Measurements from ENCODE around the gene PLEKHB2.
"Not testable (repeated sequence)": the region's sequence is repeated elsewhere in the genome, so short reads cannot be mapped to it uniquely, and the experiment has no call there.

PLEKHB2 gene

DNA sequence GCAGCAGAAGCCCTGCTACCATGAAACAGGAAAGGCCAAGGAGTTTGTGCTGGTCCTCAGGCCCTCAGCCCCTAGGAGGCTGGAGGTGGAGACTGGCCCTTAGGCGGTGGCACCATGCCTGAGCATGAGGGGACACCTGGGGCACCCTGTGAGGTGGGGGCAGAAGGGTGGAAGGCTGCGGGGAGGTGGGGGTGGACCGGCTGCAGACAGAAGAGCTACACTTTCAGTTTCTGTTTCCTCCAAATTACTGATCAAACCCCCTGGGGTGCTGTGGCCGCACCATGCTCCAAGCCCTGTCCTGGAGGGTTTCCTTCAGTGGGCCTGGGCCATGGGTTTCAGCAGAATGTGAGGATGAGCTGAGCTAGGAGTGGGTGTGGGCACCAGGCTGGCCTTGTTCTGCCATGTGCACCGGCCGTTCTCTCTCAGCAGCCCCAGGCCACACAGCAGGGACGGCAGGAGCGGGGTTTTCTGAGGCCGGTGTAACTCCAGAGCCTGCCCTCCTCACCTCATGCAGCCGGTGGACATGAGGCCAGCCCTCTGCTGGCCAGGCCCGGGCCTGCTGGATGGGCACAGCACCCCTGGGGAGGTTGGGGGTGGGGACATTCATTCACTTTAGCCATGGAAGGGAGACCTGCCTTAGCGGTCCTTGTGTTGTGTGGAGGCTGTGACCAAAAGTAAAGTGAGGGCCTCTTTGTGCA lies 51.5 kb downstream of the PLEKHB2 start:
- TF ChIP-seq, protein P1, sequence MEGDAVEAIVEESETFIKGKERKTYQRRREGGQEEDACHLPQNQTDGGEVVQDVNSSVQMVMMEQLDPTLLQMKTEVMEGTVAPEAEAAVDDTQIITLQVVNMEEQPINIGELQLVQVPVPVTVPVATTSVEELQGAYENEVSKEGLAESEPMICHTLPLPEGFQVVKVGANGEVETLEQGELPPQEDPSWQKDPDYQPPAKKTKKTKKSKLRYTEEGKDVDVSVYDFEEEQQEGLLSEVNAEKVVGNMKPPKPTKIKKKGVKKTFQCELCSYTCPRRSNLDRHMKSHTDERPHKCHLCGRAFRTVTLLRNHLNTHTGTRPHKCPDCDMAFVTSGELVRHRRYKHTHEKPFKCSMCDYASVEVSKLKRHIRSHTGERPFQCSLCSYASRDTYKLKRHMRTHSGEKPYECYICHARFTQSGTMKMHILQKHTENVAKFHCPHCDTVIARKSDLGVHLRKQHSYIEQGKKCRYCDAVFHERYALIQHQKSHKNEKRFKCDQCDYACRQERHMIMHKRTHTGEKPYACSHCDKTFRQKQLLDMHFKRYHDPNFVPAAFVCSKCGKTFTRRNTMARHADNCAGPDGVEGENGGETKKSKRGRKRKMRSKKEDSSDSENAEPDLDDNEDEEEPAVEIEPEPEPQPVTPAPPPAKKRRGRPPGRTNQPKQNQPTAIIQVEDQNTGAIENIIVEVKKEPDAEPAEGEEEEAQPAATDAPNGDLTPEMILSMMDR (conservative IDR thresholded peaks at IDR 0.05), result no peak; the same call in 1 of the 2 replicates
- H3K27ac ChIP-seq, result no peak overlapping the region

DNA sequence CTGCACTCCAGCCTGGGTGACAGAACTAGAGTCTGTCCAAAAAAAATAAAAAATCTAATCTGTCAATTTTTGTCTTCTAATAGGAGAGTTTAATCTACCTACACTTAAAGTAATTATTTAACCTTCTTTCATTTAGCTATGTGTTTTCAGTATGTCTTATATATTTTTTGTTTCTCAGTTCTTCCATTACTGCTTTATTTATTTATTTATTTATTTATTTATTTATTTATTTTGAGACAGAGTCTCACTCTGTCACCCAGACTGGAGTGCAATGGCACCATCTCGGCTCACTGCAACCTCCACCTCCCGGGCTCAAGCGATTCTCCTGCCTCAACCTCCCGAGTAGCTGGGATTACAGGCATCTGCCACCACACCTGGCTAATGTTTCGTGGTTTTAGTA lies 60.4 kb downstream of the PLEKHB2 start:
- H3K27ac ChIP-seq, result not testable (repeated sequence)

DNA sequence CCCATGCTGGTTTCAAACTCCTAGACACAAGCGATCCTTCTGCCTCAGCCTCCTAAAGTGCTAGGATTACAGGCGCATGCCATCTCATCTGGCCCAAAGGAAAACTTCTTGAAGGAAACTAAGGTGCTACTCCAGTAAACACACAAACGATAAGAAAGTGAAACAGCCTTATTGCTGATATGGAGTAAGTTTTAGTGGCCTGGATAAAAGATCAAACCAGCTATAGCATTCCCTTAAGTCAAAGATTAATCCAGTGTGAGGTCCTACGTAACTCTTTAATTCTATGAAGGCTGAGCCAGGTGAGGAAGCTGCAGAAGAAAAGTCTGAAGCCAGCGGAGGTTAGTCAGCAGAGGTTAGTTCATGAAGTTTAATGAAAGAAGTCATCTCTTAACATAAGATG lies 63.4 kb downstream of the PLEKHB2 start:
- H3K27ac ChIP-seq, result no peak overlapping the region
- TF ChIP-seq, protein P1 (conservative IDR thresholded peaks at IDR 0.05), result no peak

DNA sequence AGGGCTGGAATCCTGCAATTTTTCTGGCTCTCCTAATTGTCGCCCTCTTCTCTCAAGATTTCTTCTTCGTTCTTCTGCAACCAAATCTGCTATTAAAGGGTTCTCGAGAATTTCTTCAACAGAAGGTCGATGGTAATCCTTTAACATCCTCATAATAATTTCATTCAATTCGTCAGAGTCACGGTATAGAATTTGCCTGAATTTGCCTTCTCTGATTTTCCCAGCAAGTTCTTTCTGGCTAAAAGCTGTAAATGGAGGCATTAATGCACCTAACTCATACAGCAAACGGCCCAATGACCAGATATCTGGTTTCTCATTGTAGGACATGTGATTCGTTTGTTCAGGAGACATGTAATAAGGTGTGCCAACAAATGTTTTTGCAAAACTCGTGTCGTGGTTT lies 72.9 kb downstream of the PLEKHB2 start:
- not testable (repeated sequence) for H3K27ac ChIP-seq

DNA sequence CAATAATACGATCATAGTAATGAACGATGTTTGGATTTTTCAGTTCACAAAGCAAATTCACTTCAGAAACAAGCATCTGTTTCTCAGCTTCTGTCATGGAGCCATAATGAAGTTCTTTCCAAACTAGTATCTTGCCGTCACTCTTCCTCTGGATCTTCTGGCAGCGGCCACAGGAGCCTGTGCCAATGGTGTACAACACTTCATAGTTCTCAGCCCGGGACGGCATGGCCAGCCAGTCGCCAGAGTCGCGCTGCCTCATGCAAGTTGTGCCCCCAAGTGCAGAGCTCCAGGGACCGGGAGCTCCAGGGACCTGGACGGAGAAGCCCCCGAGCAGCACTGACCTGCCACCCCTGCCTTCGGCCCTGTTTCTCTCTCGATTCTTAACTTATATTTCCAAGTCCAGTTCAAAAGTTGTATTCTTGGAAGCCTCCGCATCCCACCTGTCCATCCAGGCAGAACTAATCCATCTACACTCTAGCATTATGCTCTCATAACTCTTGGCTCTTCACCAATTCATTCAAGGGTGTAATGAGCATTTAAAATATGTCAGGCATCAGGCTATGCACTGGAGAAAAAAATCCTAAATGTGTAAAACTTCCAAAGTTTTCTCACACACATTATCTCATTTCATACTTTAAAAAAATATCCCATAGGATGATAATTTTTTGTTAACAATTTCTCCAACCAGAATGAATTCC lies 73.7 kb downstream of the PLEKHB2 start:
- not testable (repeated sequence) for H3K27ac ChIP-seq

DNA sequence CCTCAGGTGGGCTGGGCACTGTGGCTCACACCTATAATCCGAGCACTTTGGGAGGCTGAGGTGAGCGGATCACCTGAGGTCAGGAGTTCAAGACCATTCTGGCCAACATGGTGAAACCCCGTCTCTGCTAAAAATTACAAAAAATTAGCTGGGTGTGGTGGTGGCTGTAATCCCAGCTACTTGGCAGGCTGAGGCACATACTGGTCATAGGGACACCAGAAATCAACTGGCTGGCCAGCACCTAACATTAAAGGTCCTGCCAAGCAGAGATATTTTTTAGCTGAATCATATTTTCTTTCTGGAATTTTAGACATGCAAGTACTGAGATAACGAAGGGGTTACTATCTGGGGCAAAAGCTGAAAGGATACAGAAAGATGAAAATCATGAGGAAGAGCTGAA lies 76.3 kb downstream of the PLEKHB2 start:
- H3K27ac ChIP-seq, result not testable (repeated sequence)

DNA sequence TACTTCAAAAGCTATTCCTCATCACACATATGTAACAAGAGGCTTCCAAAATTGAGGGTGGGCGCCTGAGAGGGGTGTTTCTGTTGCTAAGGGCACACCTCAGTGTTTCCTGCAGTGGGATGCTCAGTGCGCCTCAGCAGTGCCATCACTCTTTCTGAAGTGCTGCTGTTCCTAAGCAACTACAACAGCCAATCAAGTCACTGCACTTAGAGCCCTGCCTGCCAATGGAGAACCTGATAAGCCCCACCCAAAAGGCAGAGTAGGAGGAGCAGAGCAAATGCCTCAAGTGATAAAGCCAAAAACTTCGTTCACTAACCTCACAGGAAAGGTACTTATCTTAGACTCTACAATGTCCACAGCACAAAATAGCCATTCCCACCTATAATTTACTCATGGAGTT lies 88.3 kb downstream of the PLEKHB2 start:
- not testable (repeated sequence) for H3K27ac ChIP-seq

DNA sequence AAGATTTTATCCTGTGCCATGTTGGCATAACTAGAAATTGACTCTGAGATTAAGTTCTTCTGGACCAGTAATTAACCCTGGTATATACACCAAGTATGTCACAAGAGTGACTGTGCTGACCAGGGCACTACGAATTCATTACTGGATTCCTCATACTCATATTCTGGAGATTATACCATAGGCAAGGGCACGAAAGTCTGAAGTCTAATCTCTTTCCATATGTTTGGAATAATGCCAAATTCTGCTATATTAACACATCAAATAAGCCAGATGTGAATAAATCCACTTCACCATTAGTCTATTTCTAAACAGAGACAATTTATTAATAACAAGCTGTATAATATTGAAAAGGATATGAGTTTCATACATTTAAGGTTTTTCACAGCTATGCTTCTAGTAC lies 91.0 kb downstream of the PLEKHB2 start:
- not testable (repeated sequence) for H3K27ac ChIP-seq

Measured in VCaP (cell line).